ENCODE data around the gene PPP2R2D. TPM values are rescaled to one million over a fixed set of nuclear protein-coding genes. Genes with fewer than 3 reads are reported as not detected.

PPP2R2D gene
- total RNA-seq, 1 donor from 2014 or later: 34.0 TPM

GRCh38 chr10:131980321-131980720 is 79.5 kb downstream of the PPP2R2D start:
- Mint-ChIP-seq H3K4me3 (peak overlapping the region; percentile 81), H3K9me3 (peaks cover 21% of the 10 kb centered on the region), H3K4me1 (peaks cover 29% of the 10 kb centered on the region)

DNA sequence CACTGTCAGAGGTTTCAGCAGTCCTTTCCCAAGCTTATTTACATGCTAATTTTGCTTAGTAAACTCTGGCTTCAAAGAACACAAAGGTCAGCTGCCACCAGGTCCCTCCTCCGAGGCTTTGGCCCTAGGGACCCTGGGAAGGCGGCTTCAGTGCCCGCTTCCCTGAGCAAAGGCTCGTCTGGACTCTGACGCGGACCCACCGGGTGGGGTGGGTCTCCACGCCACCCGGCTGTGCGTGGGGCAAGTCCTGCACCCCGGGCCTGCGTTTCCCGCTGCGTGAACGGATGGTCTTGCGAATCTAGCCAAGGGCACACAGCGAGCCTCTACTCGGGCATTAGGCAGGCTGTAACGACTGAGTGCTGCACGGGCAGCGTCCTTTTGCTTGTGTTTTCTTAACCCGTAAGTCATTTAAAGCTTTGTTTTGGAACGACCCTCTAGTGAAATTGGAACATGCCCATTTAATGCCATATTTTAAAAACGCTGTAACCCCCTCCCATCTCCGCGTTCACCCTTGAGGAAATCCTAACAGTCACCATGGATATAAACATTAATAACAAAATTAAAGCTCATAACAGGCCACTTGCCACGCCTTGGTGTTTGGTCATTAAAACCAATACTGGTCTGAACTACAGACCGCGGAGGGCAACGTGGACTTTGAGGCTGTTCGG is 80.1 kb downstream of the PPP2R2D start:
- H3K27me3 Mint-ChIP-seq (ENCODE audit: low read depth): peaks cover 39% of the 10 kb centered on the region
- H3K4me1 Mint-ChIP-seq: peaks cover 29% of the 10 kb centered on the region
- peaks cover 18% of the 10 kb centered on the region for H3K36me3 Mint-ChIP-seq
- TF ChIP-seq CTCF (IDR thresholded peaks at IDR 0.05; ENCODE audit: unreplicated experiment): no peak
- H3K9me3 Mint-ChIP-seq: peaks cover 23% of the 10 kb centered on the region
- H3K4me3 Mint-ChIP-seq: peak overlapping the region; percentile 81
- DNase-seq (ENCODE audit: low spot score in 2 of 2, unreplicated experiment in 2 of 2): no peak
- no peak overlapping the region for H3K27ac Mint-ChIP-seq

More at GRCh38 chr10:131980321-131980720, 79.5 kb downstream of the PPP2R2D start:
- Mint-ChIP-seq H3K36me3 (peaks cover 16% of the 10 kb centered on the region), H3K27me3 (ENCODE audit: low read depth) (peaks cover 37% of the 10 kb centered on the region), H3K27ac (no peak overlapping the region)
- DNase-seq (ENCODE audit: low spot score in 2 of 2, unreplicated experiment in 2 of 2): no peak
- no peak for TF ChIP-seq CTCF (IDR thresholded peaks at IDR 0.05; ENCODE audit: unreplicated experiment)

DNA sequence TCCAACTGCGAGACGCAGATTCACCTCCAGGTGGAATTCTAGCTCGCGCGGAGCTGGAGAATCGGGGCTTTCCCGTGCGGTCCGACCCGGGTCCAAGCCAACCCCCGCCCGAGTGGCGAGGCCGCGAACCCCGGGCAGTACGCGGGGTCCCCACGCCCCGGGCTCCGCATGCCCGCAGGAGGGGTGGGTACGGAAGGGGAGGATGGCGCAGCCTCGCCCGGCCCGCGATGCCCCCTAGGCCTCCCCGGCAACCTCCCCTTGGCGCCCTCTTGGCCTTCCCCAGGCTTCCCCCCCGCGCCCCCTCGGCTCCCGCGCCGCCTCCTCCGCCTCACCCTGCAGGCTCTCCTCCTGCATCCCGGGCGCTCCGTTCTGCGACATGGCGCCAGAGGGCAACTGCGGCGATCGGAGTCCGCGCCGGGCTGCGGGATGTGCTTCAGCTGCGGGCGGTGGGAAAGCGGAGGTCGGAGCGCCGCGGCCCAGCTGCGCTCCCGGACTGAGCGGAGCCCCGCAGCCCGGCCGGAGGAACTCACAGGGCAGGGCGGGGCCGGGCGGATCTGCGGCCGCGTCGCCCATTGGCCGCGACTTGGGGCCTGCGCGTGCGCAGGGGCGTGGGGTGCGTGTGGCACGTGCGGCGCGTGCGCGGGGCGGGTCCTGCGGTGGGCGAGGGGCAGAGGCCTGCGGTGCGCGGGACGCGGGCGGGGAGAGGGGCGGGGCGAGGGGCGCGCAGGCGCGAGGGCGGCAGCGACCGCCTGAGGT is 80.8 kb downstream of the PPP2R2D start, which contains the start of gene BNIP3:
TSS of gene BNIP3 (minus strand) at position 495 of the 756 bp plus-strand sequence. CDS start at position 378, 117 bp downstream.
- TF ChIP-seq CTCF (IDR thresholded peaks at IDR 0.05; ENCODE audit: unreplicated experiment): no peak
- peaks cover 29% of the 10 kb centered on the region for H3K4me1 Mint-ChIP-seq
- H3K27ac Mint-ChIP-seq: no peak within 1 kb of the TSS
- peak within 1 kb of the TSS; percentile 81 for H3K4me3 Mint-ChIP-seq
- H3K9me3 Mint-ChIP-seq: peaks cover 25% of the 10 kb centered on the region
- H3K27me3 Mint-ChIP-seq (ENCODE audit: low read depth): peaks cover 41% of the 10 kb centered on the region
- DNase-seq (ENCODE audit: low spot score in 2 of 2, unreplicated experiment in 2 of 2): peak; percentile 97 to 98
- H3K36me3 Mint-ChIP-seq: peaks cover 20% of the 10 kb centered on the region

GRCh38 chr10:131982185-131982756 is 81.5 kb downstream of the PPP2R2D start:
- H3K27ac Mint-ChIP-seq: no peak overlapping the region
- H3K4me3 Mint-ChIP-seq: peak overlapping the region; percentile 60
- peaks cover 25% of the 10 kb centered on the region for H3K9me3 Mint-ChIP-seq
- peaks cover 20% of the 10 kb centered on the region for H3K36me3 Mint-ChIP-seq
- H3K4me1 Mint-ChIP-seq: peaks cover 29% of the 10 kb centered on the region
- peaks cover 41% of the 10 kb centered on the region for H3K27me3 Mint-ChIP-seq (ENCODE audit: low read depth)
- TF ChIP-seq CTCF (IDR thresholded peaks at IDR 0.05; ENCODE audit: unreplicated experiment): no peak
- no peak for DNase-seq (ENCODE audit: low spot score in 2 of 2, unreplicated experiment in 2 of 2)

DNA sequence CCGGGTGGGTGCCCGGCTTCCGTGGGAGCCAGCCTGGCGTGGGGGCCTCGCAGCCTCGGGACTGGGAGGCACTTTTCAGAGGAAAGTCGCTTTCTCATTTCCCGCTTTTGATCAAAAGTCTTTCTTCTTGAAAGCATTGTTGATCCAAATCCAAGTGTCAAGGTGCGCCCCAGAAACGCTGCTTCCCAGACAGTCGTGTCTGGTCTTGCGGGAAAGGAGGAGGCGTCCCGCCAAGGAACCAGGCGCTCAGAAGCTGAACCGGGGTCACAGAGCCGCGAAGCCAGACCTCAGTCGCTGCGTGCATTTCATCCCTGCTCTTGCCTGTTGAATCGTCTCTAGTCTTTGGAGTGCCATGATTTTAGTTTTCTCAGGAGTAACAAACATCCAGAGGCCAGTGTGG is 82.0 kb downstream of the PPP2R2D start:
- Mint-ChIP-seq H3K27ac (no peak overlapping the region), H3K27me3 (ENCODE audit: low read depth) (peaks cover 41% of the 10 kb centered on the region), H3K4me1 (peaks cover 26% of the 10 kb centered on the region), H3K36me3 (peaks cover 16% of the 10 kb centered on the region), H3K4me3 (peak overlapping the region; percentile 55), H3K9me3 (peaks cover 25% of the 10 kb centered on the region)
- no peak for TF ChIP-seq CTCF (IDR thresholded peaks at IDR 0.05; ENCODE audit: unreplicated experiment)
- no peak for DNase-seq (ENCODE audit: low spot score in 2 of 2, unreplicated experiment in 2 of 2)
